HUES64 (cell line): ENCODE measurements around the gene TMEM270.
"Not testable (repeated sequence)": the region's sequence is repeated elsewhere in the genome, so short reads cannot be mapped to it uniquely, and the experiment has no call there.

Source experiments
- H3K27ac ChIP-seq: 2 replicates; pipeline ENCODE4 v1.7.0; 2013; ENCODE audit warnings: low read depth, low read length, inconsistent platforms
- H3K27me3 ChIP-seq: 2 replicates; pipeline ENCODE4 v1.6.1; 2013; ENCODE audit warnings: mild to moderate bottlenecking, low read length; ENCODE audit not compliant: insufficient read depth
- H3K36me3 ChIP-seq: 2 replicates; pipeline ENCODE4 v1.6.1; 2013; ENCODE audit warnings: mild to moderate bottlenecking, low read length; ENCODE audit not compliant: insufficient read depth
- H3K4me1 ChIP-seq: 2 replicates; pipeline ENCODE4 v1.6.1; 2013; ENCODE audit warnings: mild to moderate bottlenecking, low read length, moderate library complexity; ENCODE audit not compliant: insufficient read depth
- H3K4me3 ChIP-seq: 2 replicates; pipeline ENCODE4 v1.5.1; 2013; ENCODE audit warnings: mild to moderate bottlenecking, low read length, moderate library complexity
- H3K9ac ChIP-seq: 2 replicates; pipeline ENCODE4 v1.6.1; 2013; ENCODE audit warnings: mild to moderate bottlenecking, low read depth, low read length
- H3K9me3 ChIP-seq: 2 replicates; pipeline ENCODE4 v1.6.1; 2013; ENCODE audit warnings: low read depth, low read length; ENCODE audit not compliant: insufficient read depth
- WGBS: fragments of 150-250, 120-280 bp; methylation state at CpG from one replicate; pipeline ENCODE4 v1.1.7; 2013; ENCODE audit warnings: missing lambda C conversion rate; 5-methylcytosine and 5-hydroxymethylcytosine counted together

Gene TMEM270

DNA sequence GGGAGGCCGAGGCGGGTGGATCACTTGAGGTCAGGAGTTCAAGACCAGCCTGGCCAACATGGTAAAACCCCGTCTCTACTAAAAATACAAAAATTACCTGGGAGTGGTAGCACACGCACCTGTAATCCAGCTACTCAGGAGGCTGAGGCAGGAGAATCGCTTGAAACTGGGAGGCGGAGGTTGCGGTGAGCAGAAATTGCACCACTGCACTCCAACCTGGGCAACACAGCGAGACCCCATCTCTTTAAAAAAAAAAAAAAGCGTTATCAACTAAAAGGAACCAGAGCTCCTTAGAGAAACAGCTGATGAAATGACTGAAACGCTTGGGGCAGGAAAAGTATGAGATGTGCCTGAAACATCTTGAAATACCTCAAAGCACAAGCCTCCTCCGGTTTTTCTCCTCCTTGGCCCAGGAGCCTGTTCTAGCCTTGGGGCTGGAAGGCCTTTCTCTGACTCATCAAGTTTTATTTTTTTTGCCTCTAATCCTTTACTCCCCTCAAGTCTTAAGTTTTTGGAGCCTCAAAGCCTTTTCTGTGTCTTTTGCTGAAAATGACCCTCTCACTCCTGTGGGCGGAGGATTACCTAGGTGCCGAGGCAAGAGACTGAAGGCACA is 16.0 kb upstream of the TMEM270 start:
- Histone ChIP-seq H3K9me3 (0 out of 2 replicates have a peak, but pooled peaks cover 2% of the 10 kb centered on the region), H3K36me3 (no peaks in the 10 kb centered on the region), H3K27ac (no peak overlapping the region), H3K9ac (no peak overlapping the region), H3K4me1 (peaks cover 6% of the 10 kb centered on the region; the same call in 1 of the 2 replicates), H3K4me3 (no peak overlapping the region), H3K27me3 (no peaks in the 10 kb centered on the region)
- 90% methylated on average over 12 of the region's 13 CpGs for WGBS

DNA sequence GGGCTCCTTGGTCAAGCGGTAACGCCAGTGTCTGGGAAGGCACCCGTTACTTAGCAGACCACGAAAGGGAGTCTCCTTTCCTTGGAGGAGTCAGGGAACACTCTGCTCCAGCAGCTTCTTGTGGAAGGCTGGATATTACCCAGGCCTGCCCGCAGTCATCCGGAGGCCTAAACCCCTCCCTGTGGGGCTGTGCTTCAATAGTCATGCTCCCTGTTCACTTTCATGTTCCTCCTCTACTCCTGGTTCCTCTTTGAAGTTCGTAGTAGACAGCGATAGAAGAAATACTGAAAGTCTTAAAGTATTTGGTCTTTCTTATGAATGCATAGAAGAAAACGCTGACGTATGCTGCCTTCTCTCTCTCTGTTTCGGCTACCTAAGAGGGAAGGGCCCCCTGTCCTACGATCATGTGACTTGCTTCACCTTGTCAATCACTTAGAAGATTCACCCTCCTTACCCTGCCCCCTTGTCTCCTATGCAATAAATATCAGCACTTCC is 15.2 kb upstream of the TMEM270 start:
- 83% methylated on average over 12 of the region's 12 CpGs for WGBS
- not testable (repeated sequence) for H3K9ac ChIP-seq, H3K9me3 ChIP-seq, H3K27ac ChIP-seq, H3K4me1 ChIP-seq, H3K27me3 ChIP-seq, H3K4me3 ChIP-seq, H3K36me3 ChIP-seq

DNA sequence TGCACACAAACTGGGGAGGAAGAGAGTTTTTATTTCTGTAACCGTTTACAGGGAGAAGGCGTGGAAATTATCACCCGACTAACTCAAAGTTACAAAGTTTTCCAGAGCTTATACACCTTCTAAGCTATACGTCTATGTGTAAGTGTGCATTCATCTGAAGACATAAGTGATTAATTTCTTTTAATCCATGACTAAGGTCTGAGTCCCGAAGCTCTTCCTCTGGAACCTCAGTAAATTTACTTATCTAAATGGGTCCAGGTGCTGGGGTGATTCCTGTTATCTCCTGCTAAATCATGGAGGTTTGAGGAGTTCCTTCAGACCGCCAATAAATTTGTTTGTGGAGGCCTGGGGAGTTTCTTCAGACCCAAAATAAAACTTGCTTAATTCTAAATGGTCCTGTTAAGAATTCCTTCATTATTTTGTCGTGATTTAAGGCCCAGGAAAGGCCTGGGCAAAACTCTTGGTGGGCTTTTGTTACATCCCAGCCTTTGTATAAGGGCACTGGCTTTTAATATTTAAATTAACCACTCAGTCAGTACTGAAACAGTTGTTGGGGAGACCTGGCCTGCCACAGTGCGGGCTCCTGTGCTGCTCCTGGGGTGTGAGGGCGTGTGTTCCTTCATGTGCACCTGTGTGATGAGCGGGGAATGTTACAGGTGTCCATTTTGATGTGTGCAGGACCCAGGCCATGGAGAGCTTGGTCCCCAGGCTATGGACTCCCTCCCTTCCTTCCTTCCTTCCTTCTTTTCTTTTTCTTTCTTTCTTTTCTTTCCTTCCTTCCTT is 12.8 kb upstream of the TMEM270 start:
- H3K4me1 ChIP-seq: peaks cover 7% of the 10 kb centered on the region; the same call in 1 of the 2 replicates
- H3K9ac ChIP-seq: no peak overlapping the region
- 89% methylated on average over 7 of the region's 10 CpGs for WGBS
- no peaks in the 10 kb centered on the region for H3K36me3 ChIP-seq
- H3K27ac ChIP-seq: no peak overlapping the region
- H3K27me3 ChIP-seq: no peaks in the 10 kb centered on the region
- 0 out of 2 replicates have a peak, but pooled peaks cover 2% of the 10 kb centered on the region for H3K9me3 ChIP-seq
- no peak overlapping the region for H3K4me3 ChIP-seq

DNA sequence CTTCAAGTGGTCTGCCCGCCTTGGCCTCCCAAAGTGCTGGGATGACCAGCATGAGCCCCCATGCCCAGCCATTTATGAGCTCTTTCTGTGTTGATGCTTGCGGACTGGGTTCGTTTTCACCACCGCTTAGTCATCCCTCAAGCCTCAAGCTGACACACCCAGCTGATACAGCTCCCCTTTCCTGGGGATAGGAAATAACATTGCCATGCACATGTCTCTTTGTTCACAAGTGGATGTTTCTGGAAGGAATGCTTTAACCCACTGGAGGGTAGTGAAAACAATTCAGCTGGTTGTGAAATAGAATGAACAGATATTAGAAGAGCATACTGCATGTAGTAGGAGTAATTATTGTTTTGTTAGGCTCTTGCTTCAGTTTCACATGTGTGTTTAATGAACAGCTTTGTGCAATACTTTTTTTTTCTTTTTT is 10.2 kb upstream of the TMEM270 start:
- Histone ChIP-seq H3K9ac (no peak overlapping the region), H3K27ac (no peak overlapping the region), H3K36me3 (no peaks in the 10 kb centered on the region), H3K9me3 (0 out of 2 replicates have a peak, but pooled peaks cover 2% of the 10 kb centered on the region), H3K4me3 (no peak overlapping the region), H3K4me1 (peaks cover 6% of the 10 kb centered on the region; the same call in 1 of the 2 replicates), H3K27me3 (0 out of 2 replicates have a peak, but pooled peaks cover 6% of the 10 kb centered on the region)
- WGBS: 86% methylated on average over 4 of the region's 4 CpGs

DNA sequence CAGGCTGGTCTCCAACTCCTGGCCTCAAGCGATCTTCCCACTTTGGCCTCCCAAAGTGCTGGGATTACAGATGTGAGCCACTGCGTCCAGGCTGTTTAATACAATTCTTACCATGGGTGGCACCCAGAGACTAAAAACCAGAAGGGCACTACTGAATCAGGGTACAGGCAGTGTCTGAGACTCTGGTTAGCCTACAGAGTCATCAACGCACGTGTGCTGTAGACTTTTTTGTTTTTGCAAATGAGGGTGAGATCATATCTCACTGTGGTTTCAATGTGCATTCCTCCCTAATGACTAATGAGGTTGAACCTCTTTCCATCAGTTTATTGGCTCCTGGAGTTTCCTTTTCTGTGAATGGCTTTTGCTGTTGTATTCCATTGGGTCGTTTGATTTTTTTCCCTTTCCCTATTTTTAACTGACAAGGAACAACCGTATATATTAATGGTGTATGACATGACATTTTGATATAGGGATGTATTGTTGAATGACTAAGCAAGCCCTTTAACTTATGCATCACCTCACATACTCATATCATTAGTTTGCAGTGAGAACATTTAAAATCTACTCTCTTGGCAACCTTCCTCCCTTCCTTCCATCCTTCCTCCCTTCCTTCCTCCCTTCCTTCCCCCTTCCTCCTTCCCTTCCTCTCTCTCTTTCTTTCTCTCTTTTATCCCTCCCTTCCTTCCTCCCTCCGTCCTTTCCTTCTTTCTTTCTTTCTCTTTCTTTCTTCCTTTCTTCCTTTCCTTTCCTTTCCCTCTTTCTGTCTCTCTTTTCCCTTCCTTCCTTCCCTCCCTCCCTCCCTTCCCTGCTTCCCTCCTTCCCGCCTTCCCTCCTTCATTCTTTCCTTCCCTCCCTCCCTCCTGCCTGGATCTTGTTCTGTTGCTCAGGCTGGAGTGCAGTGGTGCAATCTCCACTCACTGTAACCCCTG is 9.3 kb upstream of the TMEM270 start:
- no peak overlapping the region for H3K9ac ChIP-seq
- H3K27me3 ChIP-seq: 0 out of 2 replicates have a peak, but pooled peaks cover 7% of the 10 kb centered on the region
- no peaks in the 10 kb centered on the region for H3K36me3 ChIP-seq
- 69% methylated on average over 6 of the region's 8 CpGs for WGBS
- 0 out of 2 replicates have a peak, but pooled peaks cover 2% of the 10 kb centered on the region for H3K9me3 ChIP-seq
- no peak overlapping the region for H3K27ac ChIP-seq
- H3K4me3 ChIP-seq: no peak overlapping the region
- H3K4me1 ChIP-seq: peaks cover 6% of the 10 kb centered on the region; the same call in 1 of the 2 replicates

DNA sequence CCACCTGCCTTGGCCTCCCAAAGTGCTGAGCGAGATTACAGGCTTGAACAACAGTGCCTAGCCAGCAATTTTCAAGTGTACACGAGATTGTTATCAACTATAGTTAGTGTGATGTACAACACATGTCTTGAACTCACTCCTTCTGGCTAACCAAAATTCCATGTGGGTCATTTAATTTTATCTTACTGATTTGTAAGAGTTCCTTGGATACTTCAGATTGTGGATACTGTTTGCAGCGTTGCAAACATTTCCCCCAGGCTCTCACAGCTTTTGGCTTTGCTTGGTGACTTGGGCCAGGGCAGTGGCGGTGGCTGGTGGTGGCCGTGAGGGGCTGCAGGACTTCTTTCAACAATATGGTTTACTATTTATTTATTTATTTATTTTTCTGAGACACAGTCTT is 8.5 kb upstream of the TMEM270 start:
- Histone ChIP-seq H3K27ac (no peak overlapping the region), H3K9ac (no peak overlapping the region), H3K27me3 (peaks cover 11% of the 10 kb centered on the region; the same call in 1 of the 2 replicates), H3K36me3 (no peaks in the 10 kb centered on the region), H3K4me1 (peaks cover 6% of the 10 kb centered on the region; the same call in 1 of the 2 replicates), H3K9me3 (0 out of 2 replicates have a peak, but pooled peaks cover 2% of the 10 kb centered on the region), H3K4me3 (no peak overlapping the region)
- 94% methylated on average over 4 of the region's 5 CpGs for WGBS

DNA sequence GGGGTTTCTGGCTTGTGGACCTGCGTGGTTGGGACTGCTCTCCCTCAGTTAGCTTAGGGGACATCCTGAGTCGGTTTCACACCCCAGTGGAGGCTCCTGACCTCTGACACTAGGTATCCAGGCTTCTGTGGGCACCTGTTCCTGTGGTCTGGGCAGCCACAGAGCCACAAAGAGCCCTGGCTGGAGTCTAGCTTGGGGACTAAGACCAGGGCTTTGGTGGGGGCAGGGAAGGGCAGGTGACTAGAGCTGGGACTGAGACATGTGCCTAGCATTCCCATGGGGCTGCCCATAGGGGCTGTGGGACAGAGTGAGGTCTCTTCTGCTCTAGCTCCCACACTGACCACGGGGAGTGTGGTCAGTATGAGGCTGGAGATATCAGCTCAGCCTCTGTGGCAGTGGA is 4.0 kb upstream of the TMEM270 start:
- H3K9me3 ChIP-seq: no peaks in the 10 kb centered on the region
- no peak overlapping the region for H3K4me3 ChIP-seq
- no peak overlapping the region for H3K9ac ChIP-seq
- peaks cover 11% of the 10 kb centered on the region; the same call in 1 of the 2 replicates for H3K27me3 ChIP-seq
- 72% methylated on average over 3 of the region's 3 CpGs for WGBS
- H3K27ac ChIP-seq: no peak overlapping the region
- H3K36me3 ChIP-seq: no peaks in the 10 kb centered on the region
- no peaks in the 10 kb centered on the region for H3K4me1 ChIP-seq

DNA sequence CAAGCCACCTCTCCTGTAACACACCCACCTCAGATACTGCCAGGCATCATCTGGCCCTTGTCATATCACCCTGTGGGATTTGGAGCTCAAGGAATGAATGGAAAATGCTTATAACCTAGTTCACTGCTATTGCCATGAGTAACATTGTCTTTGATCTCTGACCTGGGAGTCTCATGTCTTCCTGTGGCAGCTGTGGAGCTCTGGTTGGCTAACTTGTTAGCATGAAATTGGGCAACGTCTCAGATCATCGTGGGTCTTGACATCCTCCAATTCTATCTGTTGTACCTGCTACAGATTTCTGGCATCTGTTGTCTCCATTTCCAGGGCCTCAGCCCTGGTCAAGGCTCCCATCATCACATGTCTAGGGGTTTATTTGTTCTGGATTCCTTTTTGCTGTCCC is 2.2 kb upstream of the TMEM270 start:
- no peaks in the 10 kb centered on the region for H3K36me3 ChIP-seq
- WGBS: 91% methylated on average over 2 of the region's 2 CpGs
- H3K4me3 ChIP-seq: no peak overlapping the region
- H3K4me1 ChIP-seq: no peaks in the 10 kb centered on the region
- no peak overlapping the region for H3K9ac ChIP-seq
- no peak overlapping the region for H3K27ac ChIP-seq
- no peaks in the 10 kb centered on the region for H3K9me3 ChIP-seq
- peaks cover 11% of the 10 kb centered on the region; the same call in 1 of the 2 replicates for H3K27me3 ChIP-seq

DNA sequence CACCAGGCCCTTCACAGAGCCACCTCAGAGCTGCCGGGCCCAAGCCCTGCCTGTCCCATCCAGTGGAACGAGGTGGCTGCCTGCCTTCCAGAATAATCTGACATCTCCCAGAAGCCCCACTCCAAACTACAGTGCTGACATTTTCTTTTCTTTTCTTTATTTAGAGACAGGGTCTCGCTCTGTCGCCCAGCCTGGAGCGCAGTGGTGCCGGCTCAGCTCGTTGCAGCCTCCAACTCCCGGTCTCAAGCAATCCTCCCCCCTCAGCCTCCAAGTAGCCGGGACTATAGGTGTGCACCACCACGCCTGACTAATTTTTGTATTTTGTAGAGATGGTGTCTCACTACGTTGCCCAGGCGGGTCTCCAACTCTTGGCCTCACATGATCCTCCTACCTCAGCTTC is 346 bp downstream of the TMEM270 start:
- Histone ChIP-seq H3K27ac (no peak overlapping the region), H3K4me3 (no peak overlapping the region), H3K9ac (no peak overlapping the region), H3K4me1 (no peaks in the 10 kb centered on the region), H3K36me3 (no peaks in the 10 kb centered on the region), H3K27me3 (peaks cover 5% of the 10 kb centered on the region; the same call in 1 of the 2 replicates), H3K9me3 (no peaks in the 10 kb centered on the region)
- WGBS: 94% methylated on average over 12 of the region's 12 CpGs

DNA sequence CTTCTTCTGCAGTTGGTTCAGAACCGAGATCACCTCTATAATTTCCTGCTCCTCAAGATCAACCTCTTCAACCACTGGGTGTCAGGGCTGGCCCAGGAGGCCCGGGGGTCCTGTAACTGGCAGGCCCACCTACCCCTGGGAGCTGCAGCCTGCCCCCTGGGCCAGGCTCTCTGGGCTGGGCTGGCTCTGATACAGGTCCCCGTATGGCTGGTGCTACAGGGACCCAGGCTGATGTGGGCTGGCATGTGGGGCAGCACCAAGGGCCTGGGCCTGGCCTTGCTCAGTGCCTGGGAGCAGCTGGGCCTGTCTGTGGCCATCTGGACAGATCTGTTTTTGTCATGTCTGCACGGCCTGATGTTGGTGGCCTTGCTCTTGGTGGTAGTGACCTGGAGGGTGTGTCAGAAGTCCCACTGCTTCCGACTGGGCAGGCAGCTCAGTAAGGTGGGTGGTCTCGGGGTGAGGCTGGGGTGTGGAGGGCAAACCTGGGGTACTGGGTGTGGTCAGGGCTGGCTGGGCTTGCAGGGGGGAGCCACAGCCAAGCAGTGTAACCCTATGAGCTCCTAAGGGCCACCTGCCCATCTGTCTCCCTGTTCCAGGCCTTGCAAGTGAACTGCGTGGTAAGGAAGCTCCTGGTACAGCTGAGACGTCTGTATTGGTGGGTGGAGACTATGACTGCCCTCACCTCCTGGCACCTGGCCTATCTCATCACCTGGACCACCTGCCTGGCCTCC is 4.2 kb downstream of the TMEM270 start:
- WGBS: 91% methylated on average over 7 of the region's 8 CpGs
- Histone ChIP-seq H3K4me3 (no peak overlapping the region), H3K9me3 (no peaks in the 10 kb centered on the region), H3K27ac (no peak overlapping the region), H3K27me3 (no peaks in the 10 kb centered on the region), H3K9ac (no peak overlapping the region), H3K4me1 (peaks cover 11% of the 10 kb centered on the region; the same call in 1 of the 2 replicates), H3K36me3 (no peaks in the 10 kb centered on the region)
